ENCODE results near the gene NCAM1. TPM values are rescaled to one million over a fixed set of nuclear protein-coding genes. Genes with fewer than 3 reads are reported as not detected.

Gene NCAM1
- polyA plus RNA-seq, 1 donor (not counting 4 experiments of a cell fraction or from before 2014, with no cell fraction given), result 0.04 TPM

DNA sequence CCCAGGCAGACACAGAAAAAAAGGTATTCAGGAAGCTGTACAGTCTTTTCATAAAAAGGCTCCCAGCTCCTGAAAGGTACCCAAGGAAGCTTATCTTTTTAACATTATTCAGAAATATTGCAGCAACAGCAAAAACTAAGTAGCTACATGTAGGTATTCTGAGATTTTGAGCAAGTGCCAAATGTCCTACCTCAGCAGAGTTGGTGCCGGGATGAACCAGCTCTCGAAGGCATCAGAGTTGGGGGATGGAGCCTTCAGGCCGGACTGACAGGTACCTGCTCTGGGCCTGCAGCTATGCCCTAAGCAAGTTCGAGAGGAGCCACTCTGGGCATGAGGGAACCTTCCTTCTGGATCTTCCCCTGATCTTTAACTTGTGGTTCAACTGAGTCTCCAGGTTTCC, 276.0 kb downstream of the NCAM1 start:
- H3K9me1 ChIP-seq (ENCODE audit: control insufficient read depth, extremely low read depth, insufficient read depth, low read length), result no peaks in the 10 kb centered on the region
- H3K4me1 ChIP-seq (ENCODE audit: control insufficient read depth, extremely low read depth, insufficient read depth, low read length), result no peaks in the 10 kb centered on the region
- no peak overlapping the region for H3K9ac ChIP-seq (ENCODE audit: control insufficient read depth, extremely low read depth, insufficient read depth, low read length)
- DNase-seq (ENCODE audit: low read depth, low spot score), result no peak
- no peak for FAIRE-seq
- no peaks in the 10 kb centered on the region for H3K9me3 ChIP-seq (ENCODE audit: control insufficient read depth, low read depth, low read length)
- H2AFZ ChIP-seq (ENCODE audit: control insufficient read depth, low read length), result no peak overlapping the region
- no peak overlapping the region for H3K4me2 ChIP-seq (ENCODE audit: control insufficient read depth, extremely low read depth, insufficient read depth, low read depth, low read length)
- H3K4me3 ChIP-seq (ENCODE audit: control insufficient read depth in 2 of 3, extremely low read depth in 1 of 3, insufficient read depth in 2 of 3, low read depth in 1 of 3, low read length in 3 of 3), result no peak overlapping the region
- TF ChIP-seq, protein P1, sequence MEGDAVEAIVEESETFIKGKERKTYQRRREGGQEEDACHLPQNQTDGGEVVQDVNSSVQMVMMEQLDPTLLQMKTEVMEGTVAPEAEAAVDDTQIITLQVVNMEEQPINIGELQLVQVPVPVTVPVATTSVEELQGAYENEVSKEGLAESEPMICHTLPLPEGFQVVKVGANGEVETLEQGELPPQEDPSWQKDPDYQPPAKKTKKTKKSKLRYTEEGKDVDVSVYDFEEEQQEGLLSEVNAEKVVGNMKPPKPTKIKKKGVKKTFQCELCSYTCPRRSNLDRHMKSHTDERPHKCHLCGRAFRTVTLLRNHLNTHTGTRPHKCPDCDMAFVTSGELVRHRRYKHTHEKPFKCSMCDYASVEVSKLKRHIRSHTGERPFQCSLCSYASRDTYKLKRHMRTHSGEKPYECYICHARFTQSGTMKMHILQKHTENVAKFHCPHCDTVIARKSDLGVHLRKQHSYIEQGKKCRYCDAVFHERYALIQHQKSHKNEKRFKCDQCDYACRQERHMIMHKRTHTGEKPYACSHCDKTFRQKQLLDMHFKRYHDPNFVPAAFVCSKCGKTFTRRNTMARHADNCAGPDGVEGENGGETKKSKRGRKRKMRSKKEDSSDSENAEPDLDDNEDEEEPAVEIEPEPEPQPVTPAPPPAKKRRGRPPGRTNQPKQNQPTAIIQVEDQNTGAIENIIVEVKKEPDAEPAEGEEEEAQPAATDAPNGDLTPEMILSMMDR (optimal IDR thresholded peaks at IDR 0.05 in 1 of 3, IDR thresholded peaks at IDR 0.05 in 1 of 3, conservative IDR thresholded peaks at IDR 0.05 in 1 of 3; ENCODE audit: extremely low read depth in 1 of 3, insufficient read depth in 2 of 3, low read length in 3 of 3), result no peak
- TF ChIP-seq EZH2 (IDR thresholded peaks at IDR 0.05; ENCODE audit: low read length), result no peak
- H3K27me3 ChIP-seq (ENCODE audit: control insufficient read depth, extremely low read depth, insufficient read depth, low read length), result no peaks in the 10 kb centered on the region
- H3K36me3 ChIP-seq (ENCODE audit: control insufficient read depth in 2 of 2, extremely low read depth in 1 of 2, insufficient read depth in 2 of 2, low read length in 2 of 2), result no peaks in the 10 kb centered on the region
- no peak overlapping the region for H3K27ac ChIP-seq (ENCODE audit: control insufficient read depth, insufficient read depth, low read length)
- no peaks in the 10 kb centered on the region for H4K20me1 ChIP-seq (ENCODE audit: control insufficient read depth, extremely low read depth, insufficient read depth, low read length)
- no peaks in the 10 kb centered on the region for H3K79me2 ChIP-seq (ENCODE audit: control insufficient read depth, insufficient read depth, low read length)
- dilution Hi-C loops (cut with MboI; ENCODE audit: extremely low pct_ligation_motif_present, low sequenced_read_pairs), result no loop called here

DNA sequence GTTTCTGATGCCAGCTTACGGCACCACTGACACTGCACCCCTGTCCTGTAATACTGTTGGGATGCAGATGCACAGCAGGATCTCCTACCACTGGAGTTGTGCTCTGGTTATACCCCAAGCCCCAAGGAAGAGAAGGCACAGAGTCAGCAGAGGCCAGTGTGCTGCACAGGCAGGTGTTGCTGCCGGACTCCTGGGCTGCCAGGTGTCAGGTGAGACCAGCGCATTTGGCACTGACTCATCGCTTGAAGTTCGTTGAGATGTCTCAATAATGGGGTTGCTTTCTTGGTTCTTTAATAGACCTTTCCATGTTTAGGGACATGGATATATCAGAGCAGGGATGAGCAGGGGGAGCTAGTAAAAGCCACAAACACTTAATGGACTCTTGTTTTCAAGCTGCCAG, 277.5 kb downstream of the NCAM1 start:
- Histone ChIP-seq H3K4me1 (ENCODE audit: control insufficient read depth, extremely low read depth, insufficient read depth, low read length) (no peaks in the 10 kb centered on the region), H3K9me1 (ENCODE audit: control insufficient read depth, extremely low read depth, insufficient read depth, low read length) (no peaks in the 10 kb centered on the region), H3K4me2 (ENCODE audit: control insufficient read depth, extremely low read depth, insufficient read depth, low read depth, low read length) (no peak overlapping the region), H3K27ac (ENCODE audit: control insufficient read depth, insufficient read depth, low read length) (no peak overlapping the region), H3K9ac (ENCODE audit: control insufficient read depth, extremely low read depth, insufficient read depth, low read length) (no peak overlapping the region), H3K36me3 (ENCODE audit: control insufficient read depth in 2 of 2, extremely low read depth in 1 of 2, insufficient read depth in 2 of 2, low read length in 2 of 2) (no peaks in the 10 kb centered on the region), H3K9me3 (ENCODE audit: control insufficient read depth, low read depth, low read length) (no peaks in the 10 kb centered on the region), H3K4me3 (ENCODE audit: control insufficient read depth in 2 of 3, extremely low read depth in 1 of 3, insufficient read depth in 2 of 3, low read depth in 1 of 3, low read length in 3 of 3) (no peak overlapping the region), H4K20me1 (ENCODE audit: control insufficient read depth, extremely low read depth, insufficient read depth, low read length) (no peaks in the 10 kb centered on the region), H2AFZ (ENCODE audit: control insufficient read depth, low read length) (no peak overlapping the region), H3K27me3 (ENCODE audit: control insufficient read depth, extremely low read depth, insufficient read depth, low read length) (no peaks in the 10 kb centered on the region), H3K79me2 (ENCODE audit: control insufficient read depth, insufficient read depth, low read length) (no peaks in the 10 kb centered on the region)
- dilution Hi-C loops (cut with MboI; ENCODE audit: extremely low pct_ligation_motif_present, low sequenced_read_pairs), result no loop called here
- no peak for FAIRE-seq
- TF ChIP-seq EZH2 (IDR thresholded peaks at IDR 0.05; ENCODE audit: low read length), result no peak
- TF ChIP-seq, protein P1 (optimal IDR thresholded peaks at IDR 0.05 in 1 of 3, IDR thresholded peaks at IDR 0.05 in 1 of 3, conservative IDR thresholded peaks at IDR 0.05 in 1 of 3; ENCODE audit: extremely low read depth in 1 of 3, insufficient read depth in 2 of 3, low read length in 3 of 3), result no peak
- DNase-seq (ENCODE audit: low read depth, low spot score), result no peak
